Body of pancreas (tissue), 4 donors: Measurements from ENCODE around the gene SRP54. TPM values are rescaled to one million over a fixed set of nuclear protein-coding genes. Genes with fewer than 3 reads are reported as not detected.

Experiments
- ATAC-seq: fragments of 150-250 bp; one replicate; pipeline ENCODE4 v1.9.1; 2016
- DNase-seq, 4 donors: peaks; one replicate each; pipeline ENCODE4 v3.0.0-alpha.2; 2019
- H3K27ac ChIP-seq, 4 donors: fragments of 200-600 bp; sonication (generic); 1 replicate in 3 of 4; 2 replicates in 1 of 4; pipeline versions ENCODE4 v1.5.1 to v1.6.1; 2016 to 2019; ENCODE audit warnings: mild to moderate bottlenecking in 1 of 4, mixed read lengths in 1 of 4, moderate library complexity in 1 of 4
- H3K27me3 ChIP-seq, 2 donors: fragments of 200-600 bp; sonication (generic); one replicate each; pipeline ENCODE4 v1.6.0; 2016; ENCODE audit warnings: mild to moderate bottlenecking in 1 of 2
- H3K36me3 ChIP-seq, 2 donors: fragments of 200-600 bp; sonication (generic); replicated peaks in 1 of 2; 2 replicates each; pipeline ENCODE4 v1.5.1; 2016; ENCODE audit warnings: low read depth in 2 of 2; ENCODE audit not compliant: insufficient read depth in 1 of 2
- H3K4me1 ChIP-seq: fragments of 200-600 bp; sonication (generic); one replicate; pipeline ENCODE4 v1.6.0; 2016
- H3K4me3 ChIP-seq, 2 donors: fragments of 200-600 bp; sonication (generic); 1 replicate in 1 of 2; 2 replicates in 1 of 2; pipeline ENCODE4 v1.5.1; 2016 to 2019
- H3K9me3 ChIP-seq, 3 donors: fragments of 200-600 bp; sonication (generic); 1 replicate in 2 of 3; 2 replicates in 1 of 3; pipeline ENCODE4 v1.5.1; 2016
- POLR2A ChIP-seq, 3 donors: fragments of 450-650 bp; IDR thresholded peaks; one replicate each; pipeline ENCODE4 v1.6.1; 2016; ENCODE audit warnings: antibody characterized with exemption in 3 of 3, mild to moderate bottlenecking in 2 of 3
- WGBS, 2 donors: methylation state at CpG; one replicate each; pipeline ENCODE4 v1.1.5; 2017; 5-methylcytosine and 5-hydroxymethylcytosine counted together
- intact Hi-C: fragments of 100-400 bp; cut with DNase I; formaldehyde crosslinking; loops from one replicate; pipeline ENCODE4 v1.15.1; 2023
- total RNA-seq, 2 donors: library from RNA; depleted of rRNA; stranded (reverse); fragments of >200 nt; gene quantifications; one replicate each; pipeline ENCODE4 v1.1.0, GENCODE V29; 2016
- TF ChIP-seq, protein P1 (sequence below), 7 experiments: fragments of 450-650 bp in 4 of 7; fragments of 200-600 bp in 3 of 7; sonication (generic) in 3 of 7; IDR thresholded peaks; one replicate each; pipeline ENCODE4 v1.5.1; 2016 to 2019; ENCODE audit warnings: antibody characterized with exemption in 7 of 7

Gene SRP54
- total RNA-seq, 2 donors from 2014 or later, result 38.2 to 61.5 TPM

DNA sequence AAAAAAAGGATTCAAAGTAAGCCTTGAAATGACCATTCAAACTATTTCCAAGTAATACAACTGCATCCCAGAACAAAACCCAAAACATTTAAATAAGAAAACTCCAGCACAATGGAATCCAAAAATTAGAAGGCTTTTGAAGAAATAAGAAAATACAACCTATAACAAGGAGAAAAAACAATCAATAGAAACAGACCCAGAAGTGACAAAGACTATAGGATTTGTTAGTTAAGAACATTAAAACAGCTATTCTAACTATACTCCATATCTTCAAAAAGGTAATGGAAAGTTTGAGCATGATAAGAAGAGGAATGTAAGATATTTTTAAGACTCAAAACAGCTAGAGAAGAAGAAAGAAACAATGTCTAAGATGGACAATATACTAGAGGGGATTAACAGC lies 39.3 kb upstream of the SRP54 start:
- TF ChIP-seq, protein P1, sequence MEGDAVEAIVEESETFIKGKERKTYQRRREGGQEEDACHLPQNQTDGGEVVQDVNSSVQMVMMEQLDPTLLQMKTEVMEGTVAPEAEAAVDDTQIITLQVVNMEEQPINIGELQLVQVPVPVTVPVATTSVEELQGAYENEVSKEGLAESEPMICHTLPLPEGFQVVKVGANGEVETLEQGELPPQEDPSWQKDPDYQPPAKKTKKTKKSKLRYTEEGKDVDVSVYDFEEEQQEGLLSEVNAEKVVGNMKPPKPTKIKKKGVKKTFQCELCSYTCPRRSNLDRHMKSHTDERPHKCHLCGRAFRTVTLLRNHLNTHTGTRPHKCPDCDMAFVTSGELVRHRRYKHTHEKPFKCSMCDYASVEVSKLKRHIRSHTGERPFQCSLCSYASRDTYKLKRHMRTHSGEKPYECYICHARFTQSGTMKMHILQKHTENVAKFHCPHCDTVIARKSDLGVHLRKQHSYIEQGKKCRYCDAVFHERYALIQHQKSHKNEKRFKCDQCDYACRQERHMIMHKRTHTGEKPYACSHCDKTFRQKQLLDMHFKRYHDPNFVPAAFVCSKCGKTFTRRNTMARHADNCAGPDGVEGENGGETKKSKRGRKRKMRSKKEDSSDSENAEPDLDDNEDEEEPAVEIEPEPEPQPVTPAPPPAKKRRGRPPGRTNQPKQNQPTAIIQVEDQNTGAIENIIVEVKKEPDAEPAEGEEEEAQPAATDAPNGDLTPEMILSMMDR (IDR thresholded peaks at IDR 0.05), result no peak
- TF ChIP-seq POLR2A (IDR thresholded peaks at IDR 0.05), result no peak
- intact Hi-C loops, result no loop called here
- DNase-seq, result no peak
- no peaks in the 10 kb centered on the region for H3K4me1 ChIP-seq
- H3K9me3 ChIP-seq, result no peaks in the 10 kb centered on the region
- no peaks in the 10 kb centered on the region for H3K27me3 ChIP-seq
- no peaks in the 10 kb centered on the region for H3K36me3 ChIP-seq
- H3K4me3 ChIP-seq, result no peak overlapping the region
- ATAC-seq, result no peak
- H3K27ac ChIP-seq, result no peak overlapping the region

DNA sequence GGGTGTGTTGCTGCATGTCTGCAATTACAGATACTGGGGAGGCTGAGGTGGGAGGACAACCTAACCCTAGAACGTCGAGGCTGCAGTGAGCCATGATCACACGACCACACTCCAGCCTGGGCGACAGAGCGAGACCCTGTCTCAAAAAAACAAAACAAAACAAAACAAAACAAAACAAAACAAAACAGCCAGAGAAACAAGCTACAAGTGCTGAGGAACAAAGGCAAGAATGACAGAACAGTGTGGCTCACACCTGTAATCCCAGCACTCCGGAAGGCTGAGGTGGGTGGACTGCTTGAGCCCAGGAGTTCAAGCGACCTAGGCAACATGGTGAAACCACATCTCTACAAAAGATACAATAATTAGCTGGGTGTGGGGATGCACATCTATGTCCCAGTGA lies 38.0 kb upstream of the SRP54 start:
- DNase-seq (no peak), ATAC-seq (no peak)
- Histone ChIP-seq H3K27ac (no peak overlapping the region), H3K4me3 (no peak overlapping the region), H3K27me3 (no peaks in the 10 kb centered on the region), H3K36me3 (no peaks in the 10 kb centered on the region), H3K4me1 (no peaks in the 10 kb centered on the region), H3K9me3 (no peaks in the 10 kb centered on the region)
- 93 to 96% methylated on average over 7 of the region's 7 CpGs for WGBS, 2 donors
- intact Hi-C loops, result no loop called here
- TF ChIP-seq, protein P1 (IDR thresholded peaks at IDR 0.05), result no peak
- TF ChIP-seq POLR2A (IDR thresholded peaks at IDR 0.05), result no peak

DNA sequence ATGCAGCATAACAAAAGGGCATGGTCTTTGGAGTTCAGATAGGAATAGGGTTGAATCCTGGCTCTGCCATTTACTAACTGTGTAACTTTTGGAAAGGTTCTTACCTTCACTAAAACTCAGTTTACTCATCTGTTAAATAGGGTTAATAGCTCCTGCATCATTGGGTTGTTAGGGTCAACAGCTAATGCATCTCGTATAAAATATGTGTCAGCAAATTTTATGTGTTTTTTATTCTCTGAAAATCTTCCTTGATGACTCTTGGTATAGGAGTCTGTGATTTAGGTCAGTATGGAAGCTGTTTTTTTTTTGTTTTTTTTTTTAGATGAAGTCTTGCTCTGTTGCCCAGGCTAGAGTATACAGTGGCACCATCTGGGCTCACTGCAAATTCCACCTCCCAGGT lies 36.1 kb upstream of the SRP54 start:
- intact Hi-C loops, result no loop called here
- Histone ChIP-seq H3K9me3 (no peaks in the 10 kb centered on the region), H3K4me3 (no peak overlapping the region), H3K27ac (no peak overlapping the region), H3K27me3 (no peaks in the 10 kb centered on the region), H3K36me3 (no peaks in the 10 kb centered on the region), H3K4me1 (no peaks in the 10 kb centered on the region)
- ATAC-seq (no peak), DNase-seq (no peak)
- TF ChIP-seq, protein P1 (IDR thresholded peaks at IDR 0.05), result no peak
- TF ChIP-seq POLR2A (IDR thresholded peaks at IDR 0.05), result no peak
- WGBS, 2 donors, result 40 to 50% methylated on average over 1 of the region's 1 CpG

DNA sequence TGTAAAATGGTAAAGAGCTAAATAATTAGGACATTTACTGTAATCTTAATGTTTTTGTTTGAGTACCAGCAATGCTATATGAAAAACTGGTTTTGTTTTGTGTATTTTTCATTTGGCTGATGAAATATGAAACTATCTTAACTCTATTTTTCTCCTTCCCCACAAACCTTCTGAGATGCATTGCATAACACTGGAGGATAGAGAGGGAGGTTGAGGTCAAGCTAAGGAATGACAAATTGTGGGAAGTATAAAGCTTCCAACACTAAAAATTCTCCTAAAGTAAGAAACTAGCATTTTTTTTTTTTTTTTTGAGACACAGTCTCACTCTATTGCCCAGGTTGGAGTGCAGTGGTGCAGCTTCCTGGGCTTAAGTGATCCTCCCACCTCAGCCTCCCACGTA lies 31.5 kb upstream of the SRP54 start:
- Histone ChIP-seq H3K36me3 (no peaks in the 10 kb centered on the region), H3K27ac (no peak overlapping the region), H3K9me3 (no peaks in the 10 kb centered on the region), H3K4me1 (no peaks in the 10 kb centered on the region), H3K4me3 (no peak overlapping the region), H3K27me3 (no peaks in the 10 kb centered on the region)
- WGBS, 2 donors, result 100% methylated on average over 1 of the region's 1 CpG
- TF ChIP-seq POLR2A (IDR thresholded peaks at IDR 0.05), result no peak
- TF ChIP-seq, protein P1 (IDR thresholded peaks at IDR 0.05), result no peak
- ATAC-seq, result no peak
- no peak for DNase-seq
- intact Hi-C loops, result no loop called here

DNA sequence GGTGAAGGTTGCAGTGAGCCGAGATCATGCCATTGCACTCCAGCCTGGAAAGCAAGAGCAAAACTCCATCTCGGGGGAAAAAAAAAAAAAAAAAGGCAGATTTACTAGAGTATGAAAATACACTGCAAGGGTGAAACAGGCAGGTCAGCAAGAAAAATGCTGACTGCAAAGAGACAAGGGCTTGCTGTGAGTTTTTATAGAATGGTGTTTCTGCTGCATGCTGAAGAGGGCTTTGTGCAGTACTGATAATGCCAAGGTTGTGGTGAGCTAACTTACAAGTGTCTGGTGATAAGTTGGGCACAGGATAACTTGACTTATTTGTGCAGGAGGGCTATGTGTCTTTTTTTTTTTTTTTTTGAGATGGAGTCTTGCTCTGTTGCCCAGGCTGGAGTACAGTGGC lies 25.9 kb upstream of the SRP54 start:
- H3K9me3 ChIP-seq, result no peaks in the 10 kb centered on the region
- H3K27me3 ChIP-seq, result no peaks in the 10 kb centered on the region
- H3K36me3 ChIP-seq, result no peaks in the 10 kb centered on the region
- no peak overlapping the region for H3K4me3 ChIP-seq
- WGBS, 2 donors, result 89 to 96% methylated on average over 2 of the region's 2 CpGs
- ATAC-seq (no peak), DNase-seq (no peak)
- no peaks in the 10 kb centered on the region for H3K4me1 ChIP-seq
- TF ChIP-seq, protein P1 (IDR thresholded peaks at IDR 0.05), result no peak
- TF ChIP-seq POLR2A (IDR thresholded peaks at IDR 0.05), result no peak
- H3K27ac ChIP-seq, result no peak overlapping the region
- intact Hi-C loops, result no loop called here
